Stimulated activated CD4-positive, alpha-beta T cell treated with anti-CD3 and anti-CD28 coated beads, Interleukin-4, amount 100 ng/mL, for 4 hours (primary cell): ENCODE results near the gene RPS19.
A peak's percentile ranks its signal among the peaks of the same experiment; 100 is the strongest.
"Not testable (repeated sequence)": the region's sequence is repeated elsewhere in the genome, so short reads cannot be mapped to it uniquely, and the experiment has no call there.

ENCODE experiments used
- DNase-seq, 2 experiments: peaks; one replicate each; pipeline ENCODE4 v3.0.0-alpha.2; 2020

The RPS19 gene

DNA sequence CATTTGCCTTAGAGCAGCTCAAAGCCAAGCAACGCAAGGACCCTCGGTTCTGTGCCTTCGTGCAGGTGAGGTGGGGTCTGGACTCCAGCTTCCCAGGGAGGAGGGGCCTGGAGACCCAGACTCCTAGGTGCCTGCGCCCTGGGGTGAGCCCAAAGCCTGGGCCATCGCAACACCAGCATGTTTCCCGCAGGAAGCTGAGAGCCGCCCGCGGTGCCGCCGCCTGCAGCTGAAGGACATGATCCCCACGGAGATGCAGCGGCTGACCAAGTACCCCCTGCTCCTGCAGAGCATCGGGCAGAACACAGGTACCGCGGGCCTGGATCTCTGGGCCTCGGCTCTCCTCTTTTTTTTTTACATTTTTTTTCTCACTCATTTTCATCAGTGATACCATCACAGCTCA lies 42.5 kb downstream of the RPS19 start:
- DNase-seq: no peak

DNA sequence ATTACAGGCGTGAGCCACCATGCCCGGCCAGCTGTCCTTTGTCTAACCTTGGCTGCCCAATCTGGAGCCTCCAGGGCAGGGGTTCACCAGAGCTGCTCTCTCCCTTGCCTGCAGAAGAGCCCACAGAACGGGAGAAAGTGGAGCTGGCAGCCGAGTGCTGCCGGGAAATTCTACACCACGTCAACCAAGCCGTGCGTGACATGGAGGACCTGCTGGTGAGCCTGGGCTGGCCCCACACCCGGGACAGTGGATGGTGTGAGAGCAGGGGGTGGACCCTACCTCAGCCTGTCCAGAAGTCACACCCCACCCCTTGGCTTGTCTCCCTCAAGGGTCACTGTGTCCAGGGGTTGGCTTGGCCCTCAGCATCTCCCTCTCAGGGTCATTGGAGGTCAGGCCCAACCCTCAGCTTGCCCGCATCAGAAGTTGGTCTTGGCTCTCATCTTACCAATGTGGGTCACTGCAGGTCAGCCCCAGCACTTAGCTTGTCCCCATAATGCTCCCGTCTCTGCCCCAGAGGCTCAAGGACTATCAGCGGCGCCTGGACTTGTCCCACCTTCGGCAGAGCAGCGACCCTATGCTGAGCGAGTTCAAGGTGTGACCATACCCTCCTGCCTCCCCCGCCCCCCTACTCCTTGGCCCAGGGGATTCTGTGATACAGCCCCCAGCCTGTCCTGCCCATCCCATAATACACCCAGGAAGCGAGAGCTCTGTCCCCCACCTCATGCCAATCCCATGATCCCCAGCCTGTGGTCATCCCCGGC lies 43.3 kb downstream of the RPS19 start:
- DNase-seq: no peak

DNA sequence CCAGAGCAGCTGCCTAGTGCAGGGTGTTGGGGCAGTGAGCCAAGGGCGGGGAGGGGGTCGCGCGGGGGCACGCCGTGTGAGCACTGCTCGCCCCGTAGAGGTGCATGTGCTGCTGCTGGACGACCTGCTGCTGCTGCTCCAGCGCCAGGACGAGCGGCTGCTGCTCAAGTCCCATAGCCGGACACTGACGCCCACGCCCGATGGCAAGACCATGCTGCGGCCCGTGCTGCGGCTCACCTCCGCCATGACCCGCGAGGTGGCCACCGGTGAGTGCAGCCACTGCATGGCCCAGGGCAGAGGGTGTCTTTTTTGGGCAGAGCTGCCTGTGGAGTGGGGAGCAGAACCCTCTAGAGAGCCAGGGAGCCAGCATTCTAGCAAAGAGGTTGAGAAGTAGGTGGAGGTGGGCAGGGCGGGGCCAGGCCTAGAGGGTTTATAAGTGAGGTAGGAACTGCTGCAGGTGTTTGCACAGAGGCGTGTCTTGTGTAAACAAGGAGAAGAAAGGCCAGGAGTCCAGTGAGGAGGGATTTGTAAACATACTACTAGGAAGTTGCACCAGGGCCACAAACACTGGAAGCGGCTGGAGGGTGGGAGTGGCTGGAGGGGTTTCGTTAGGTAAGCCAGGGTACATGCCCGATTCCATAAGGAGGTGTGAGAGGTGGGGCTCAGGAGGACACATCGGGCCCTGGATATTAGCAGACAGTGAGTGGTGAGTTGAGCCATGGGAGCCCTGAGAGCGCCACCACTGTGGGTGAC lies 44.2 kb downstream of the RPS19 start:
- no peak for DNase-seq

DNA sequence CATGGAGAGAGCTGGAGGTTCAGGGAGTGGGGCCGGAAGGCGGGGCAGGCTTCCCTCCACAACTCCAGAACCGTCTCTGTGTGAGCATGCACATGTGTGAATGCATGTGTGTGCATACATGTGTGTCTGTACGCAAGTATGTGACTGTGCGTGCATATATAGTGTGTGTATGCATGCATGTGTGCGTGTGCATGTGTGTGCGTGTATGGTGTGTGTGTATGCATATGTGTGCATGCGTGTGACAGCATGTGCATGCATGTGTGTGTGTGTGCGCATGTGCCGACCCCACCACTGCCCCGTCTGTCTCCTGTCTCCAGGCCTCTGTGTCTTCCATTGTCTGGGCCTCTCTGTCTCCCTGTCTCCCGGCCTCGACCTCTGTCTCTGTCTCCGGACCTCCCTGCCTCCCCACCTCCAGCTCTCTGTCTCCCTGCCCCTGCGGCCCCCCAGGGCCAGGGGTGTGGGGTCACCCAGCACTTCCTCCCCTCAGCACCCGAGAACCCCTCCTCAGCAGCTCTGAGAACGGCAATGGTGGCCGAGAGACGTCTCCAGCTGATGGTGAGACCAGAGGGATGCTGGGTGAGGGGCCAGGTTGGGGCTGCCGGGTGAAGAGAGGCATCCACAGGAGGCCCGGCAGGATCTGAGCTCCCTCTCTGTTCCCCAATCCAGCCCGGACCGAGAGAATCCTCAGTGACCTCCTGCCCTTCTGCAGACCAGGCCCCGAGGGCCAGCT lies 45.4 kb downstream of the RPS19 start:
- DNase-seq: no peak

DNA sequence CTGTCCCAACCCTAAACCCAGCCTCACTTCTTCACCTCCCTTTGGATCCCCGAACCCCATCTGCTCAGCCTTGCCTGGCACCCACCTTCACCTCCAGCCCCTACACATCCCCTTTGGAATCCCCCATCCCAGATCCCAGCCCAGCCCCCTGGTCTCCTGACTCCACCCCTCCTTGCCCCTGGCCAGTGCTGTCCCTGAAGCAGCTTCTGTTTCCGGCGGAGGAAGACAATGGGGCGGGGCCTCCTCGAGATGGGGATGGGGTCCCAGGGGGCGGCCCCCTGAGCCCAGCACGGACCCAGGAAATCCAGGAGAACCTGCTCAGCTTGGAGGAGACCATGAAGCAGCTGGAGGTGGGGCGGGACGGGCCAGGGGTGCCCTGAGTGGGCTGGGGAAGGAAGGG lies 46.2 kb downstream of the RPS19 start:
- no peak for DNase-seq

DNA sequence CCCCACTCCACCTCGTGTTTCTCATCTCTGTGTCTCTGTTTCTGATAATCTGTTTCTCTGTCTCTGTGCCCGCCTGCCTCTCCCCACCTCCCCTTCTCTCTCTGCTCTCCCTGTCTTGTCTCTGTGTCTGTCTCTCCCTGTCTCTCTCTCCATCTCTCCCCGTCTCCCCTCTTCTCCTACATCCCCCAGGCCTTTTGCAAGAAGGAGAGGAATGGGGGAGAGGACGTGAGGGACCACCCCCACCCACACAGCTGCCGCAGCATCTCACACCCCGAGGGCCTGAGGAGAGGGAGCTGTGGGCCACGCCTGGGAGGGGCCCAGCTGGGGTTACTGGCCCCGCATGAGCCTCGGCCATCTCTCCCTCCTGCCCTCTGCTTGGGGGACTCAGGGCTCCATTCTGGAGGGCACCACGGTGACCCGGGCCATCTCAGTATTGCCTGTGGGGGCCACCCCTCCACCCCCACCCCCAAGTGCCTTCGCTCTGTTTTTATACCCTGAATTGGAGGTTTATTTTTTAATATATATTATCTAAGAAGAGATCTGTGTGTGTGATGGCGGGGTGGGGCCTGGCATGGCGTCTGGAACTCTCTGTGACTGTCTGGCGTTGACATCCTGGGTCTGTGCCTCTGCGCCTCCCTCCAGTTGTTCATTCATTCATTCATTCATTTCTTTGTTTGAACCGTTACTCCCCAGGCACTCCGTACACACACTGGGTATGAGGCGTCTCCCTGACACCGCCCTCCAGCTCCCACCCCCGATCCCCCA lies 47.0 kb downstream of the RPS19 start:
- DNase-seq: no peak

DNA sequence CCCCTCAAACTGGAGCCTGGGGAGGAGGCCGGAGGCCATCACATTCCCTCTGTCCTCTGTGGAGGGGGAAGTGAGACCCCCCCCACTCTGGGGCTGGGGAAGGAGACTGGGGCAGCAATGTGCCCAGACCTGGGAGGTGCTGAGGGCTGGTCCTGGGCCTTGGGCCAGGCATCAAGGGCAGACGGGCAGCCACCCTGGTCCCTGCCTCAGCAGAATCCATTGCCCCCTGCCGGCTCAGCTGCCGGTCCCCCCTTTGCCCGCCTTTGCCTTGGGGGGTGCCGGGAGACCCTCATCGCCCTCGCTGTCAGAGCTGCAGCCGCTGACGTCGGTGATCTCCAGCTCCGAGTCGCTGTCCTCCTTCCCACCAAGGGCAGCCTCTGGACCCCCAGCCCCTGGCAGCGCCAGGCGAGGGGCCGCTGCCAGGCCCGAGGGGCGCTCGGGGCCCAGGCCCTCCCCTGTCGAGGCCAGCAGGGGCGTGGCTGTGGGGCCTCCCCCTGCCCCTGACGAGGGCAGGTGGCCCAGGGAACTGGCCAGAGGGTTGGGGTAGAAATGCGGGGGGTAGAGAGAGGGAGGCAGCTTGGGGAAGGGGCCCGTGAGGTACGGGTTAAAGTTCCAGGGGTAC lies 48.0 kb downstream of the RPS19 start:
- no peak for DNase-seq

DNA sequence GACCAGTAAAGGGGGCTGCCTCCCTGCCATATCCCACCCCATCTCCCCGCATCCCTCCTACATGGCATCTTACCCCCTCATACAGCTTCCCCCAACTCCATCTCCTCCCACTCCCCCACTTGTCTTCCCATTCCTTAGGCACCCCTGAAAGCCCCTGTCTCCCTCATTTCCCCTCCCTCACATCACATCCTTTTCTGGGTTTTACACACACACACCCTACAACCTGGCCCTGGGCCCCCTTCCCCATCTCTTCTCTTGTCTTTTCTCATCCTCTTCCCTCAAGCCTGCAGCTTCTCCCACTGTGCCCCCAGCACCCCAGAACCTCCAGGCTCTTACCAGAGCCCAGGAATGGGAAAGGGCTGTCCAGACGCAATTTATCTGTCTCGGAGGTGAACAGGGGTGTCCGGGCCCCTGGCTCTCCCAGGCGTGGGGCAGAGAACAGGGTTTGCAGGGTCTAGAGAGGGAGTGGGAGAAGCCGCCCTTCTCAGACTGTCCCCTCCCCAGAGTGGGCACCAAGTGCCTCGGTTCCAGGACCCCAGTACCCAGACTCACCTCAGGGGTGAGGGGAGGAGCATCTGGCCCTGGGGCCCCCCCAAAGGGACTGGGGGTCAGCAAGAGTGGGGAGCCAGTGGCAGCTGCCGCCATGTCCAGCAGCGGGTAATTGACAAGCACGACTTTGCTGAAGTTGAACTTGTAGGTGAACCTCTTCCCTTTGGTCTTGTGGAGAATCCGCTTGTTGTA lies 48.8 kb downstream of the RPS19 start:
- no peak for DNase-seq

DNA sequence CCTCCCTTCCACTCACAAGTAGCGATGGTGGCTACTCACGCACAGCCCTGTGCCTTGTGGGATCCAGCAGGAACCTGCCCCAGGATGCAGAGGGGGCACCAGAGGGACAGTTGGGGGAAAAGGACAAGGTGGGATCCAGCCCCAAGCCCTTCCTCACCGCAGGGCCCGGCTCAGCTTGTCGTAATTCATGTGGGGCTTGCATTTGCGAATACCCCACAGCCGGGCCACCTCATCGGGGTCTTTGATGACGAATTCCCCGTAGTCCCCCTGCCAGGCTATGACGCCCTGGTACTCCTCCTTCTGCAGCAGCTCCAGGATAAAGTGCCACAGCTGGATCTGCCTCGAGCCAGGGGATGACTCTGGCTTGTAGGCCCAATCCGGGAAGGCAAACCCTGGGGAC lies 49.7 kb downstream of the RPS19 start:
- DNase-seq: no peak

DNA sequence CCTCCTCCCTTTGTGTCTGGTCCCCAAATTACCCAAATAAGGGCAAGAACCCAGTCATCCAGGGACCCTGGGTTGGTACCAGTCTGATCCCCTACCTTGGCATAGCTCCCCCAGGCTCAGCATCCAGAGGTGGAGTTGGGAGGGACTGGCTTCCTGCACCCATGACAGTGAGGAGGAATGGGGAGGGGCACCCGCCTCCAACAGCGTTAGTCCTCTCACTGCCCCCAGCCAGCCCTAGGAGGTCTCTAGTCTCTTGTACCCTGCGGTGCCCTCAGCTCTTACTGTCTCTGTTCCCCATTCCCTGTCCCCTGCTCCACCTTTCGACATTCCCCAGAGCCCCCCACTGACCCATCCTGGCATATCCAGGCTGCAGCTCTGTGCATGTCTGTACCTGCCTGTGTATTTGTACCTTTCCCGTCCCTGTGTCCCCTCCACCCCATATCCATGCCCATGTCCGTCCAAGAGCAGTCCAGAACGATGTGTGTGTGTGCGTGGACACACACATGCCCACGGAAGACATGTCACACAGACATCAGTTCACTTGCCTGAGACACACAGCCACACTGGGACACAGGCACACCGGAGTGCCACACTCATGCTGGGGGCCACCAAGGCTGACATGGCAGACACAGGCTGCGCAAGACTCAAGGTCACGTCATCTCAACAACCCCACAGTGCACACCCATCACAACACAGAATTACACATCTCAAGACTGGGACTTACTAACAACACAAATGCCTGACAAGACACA lies 50.4 kb downstream of the RPS19 start:
- no peak for DNase-seq

DNA sequence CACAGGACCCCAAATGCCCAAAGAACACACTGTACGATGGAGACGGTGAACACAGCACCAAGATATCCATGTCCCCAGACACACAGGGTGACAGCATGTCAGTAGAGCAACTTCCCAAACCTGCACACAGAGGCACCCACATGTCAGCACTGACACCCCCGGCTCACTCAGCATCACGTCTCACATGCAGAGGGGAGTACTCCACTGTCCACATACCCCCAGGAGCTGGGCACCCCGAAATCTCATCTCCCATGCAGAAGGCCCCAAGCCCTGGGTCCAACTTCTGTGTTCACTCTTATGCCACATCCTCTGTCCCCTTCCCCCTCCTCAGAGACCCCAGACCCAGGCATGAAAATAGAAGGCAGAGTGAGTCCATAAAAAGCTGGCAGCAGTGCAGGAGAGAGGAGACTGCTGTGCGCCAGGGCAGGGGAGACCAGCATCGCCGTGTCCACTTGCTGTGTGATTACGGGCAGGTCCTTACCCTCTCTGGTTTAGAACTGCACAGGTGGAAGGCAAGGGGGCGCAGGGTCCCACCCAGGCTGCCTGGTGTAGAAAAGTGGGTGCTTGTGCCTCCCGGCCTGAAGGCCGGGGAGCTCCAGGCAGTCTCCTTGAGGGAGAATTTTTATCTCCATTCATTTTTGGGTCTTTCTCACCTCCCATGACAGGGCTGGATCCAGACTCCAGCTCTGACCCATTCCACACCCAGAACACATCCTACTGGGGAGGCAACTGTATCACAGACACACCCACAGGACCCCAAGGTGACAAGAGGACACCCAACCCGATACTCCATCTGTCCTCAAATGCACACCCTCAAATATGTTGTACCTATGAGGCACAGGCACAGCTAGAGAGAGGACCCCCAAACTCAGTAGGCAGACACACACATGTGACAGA lies 51.2 kb downstream of the RPS19 start:
- no peak for DNase-seq

DNA sequence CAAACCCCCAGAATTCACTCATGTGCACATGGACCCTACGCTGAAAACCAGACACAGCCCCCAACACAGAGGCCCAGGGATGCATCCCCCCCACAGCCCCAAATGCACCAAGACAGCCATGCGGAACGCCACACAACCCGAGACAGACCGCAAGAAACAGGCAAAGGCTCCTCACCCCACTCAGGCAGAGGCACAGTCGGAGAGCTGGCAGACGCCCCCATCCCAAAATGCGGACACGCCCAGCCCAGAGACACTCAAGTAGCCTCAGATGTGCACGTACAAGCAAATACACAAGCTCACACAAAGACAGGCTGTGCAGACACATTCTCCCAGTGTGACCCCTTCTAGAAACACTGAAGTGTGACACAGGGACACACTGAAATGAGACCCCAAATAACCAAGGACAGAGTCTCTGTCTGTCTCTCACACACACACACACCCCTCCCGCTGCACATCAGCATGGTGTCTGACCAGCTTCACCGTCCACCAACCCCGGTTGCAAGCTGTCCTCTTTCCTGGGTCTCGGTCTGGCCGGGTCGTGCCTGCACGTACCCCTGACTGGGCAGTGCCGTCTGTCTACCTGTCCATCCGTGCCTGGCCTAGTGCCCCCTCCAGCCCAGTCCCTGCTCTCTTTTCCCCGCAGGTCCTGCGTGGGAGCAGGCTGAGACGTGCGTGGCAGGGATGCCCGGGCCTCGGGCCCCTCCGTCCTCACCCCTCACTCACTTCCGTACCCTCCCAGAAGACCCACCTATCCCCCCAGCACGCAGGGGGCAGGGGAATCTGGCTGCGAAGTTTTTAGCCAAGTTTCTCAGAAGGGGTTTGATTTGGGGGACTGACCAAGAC lies 52.1 kb downstream of the RPS19 start:
- no peak for DNase-seq

DNA sequence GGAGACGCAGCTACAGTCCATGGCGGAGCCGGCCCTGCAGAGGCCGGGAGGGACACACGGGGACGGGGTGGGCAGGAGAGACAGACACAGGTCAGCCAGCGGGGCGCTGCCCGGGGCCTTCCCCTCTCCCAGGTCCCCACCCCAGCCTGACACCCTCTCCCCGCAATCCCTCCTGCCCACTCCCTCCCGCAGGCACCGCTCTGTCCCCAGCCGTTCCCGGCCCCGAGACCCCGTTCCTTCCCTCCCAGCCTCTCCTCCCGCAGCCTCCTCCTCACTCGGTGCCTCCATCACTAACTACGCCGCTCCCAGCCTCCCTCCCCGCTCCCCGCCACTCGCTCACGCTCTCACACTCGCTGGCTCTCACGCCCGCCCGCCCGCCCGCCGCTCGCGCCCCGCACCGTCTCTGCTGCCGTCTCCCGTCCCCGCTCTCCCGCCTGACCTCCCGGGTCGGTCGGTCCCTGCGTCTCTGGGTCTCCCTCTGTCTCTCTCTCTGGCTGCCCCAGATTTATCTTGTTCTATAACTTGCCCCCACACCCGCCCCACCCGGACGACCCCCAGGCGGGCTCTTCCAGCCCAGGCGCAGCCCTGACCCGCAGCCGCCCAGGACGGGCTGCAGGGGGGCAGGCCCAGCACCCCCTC lies 53.0 kb downstream of the RPS19 start:
- DNase-seq: no peak

DNA sequence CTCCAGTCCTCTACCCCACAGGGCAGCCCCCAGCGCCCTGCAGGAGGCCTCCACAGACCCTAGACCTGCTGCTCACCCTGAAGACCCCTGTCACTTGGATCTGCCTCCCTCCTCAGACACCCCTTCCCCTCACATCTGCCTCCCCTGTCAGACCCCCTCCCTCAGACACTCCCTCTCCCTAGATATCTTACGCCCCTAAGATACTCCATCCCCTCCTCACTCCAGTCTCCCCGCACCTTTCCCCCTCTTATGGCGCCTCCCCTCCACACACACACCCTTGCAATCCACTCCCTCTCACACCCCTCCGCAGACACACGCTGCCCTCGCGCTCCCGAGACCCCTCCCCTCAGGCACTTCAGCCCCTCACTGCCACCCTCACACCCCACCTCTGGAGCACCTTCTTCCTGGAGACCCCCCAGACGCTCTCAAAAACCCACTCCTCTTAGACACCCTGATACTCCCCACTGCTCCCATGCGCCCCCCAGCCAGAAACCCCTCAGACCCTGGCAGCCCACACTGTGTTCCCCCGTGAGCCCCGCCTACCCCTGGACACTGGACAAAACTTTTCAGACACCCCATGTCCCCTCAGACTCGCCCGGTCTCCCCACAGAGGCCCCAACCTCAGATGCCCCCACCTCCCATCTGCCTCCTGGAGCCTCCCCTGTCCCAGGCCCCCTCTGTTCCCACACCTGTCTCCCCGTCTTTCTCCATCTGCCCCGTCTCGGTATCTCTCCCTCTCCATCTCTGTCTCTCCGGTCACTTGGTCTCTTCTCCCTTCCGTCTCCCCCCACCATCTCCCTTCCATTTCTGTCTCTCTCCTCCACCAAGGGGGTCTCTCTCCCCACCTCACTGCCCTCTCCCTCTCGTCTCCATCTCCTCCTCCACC lies 53.7 kb downstream of the RPS19 start:
- DNase-seq: no peak

DNA sequence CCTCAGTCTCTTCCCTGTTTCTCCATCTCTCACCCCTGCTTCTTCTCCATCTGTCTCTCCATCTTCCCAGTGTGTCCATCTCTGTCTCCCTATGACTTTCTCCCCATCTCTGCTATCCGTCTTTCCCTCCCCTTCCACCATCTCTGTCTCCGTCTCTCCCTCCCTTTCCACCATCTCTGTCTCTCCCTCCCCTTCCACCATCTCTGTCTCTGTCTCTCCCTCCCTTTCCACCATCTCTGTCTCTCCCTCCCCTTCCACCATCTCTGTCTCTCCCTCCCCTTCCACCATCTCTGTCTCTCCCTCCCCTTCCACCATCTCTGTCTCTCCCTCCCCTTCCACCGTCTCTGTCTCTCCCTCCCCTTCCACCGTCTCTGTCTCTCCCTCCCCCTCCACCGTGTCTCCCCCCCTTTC lies 54.4 kb downstream of the RPS19 start:
- not testable (repeated sequence) for DNase-seq

DNA sequence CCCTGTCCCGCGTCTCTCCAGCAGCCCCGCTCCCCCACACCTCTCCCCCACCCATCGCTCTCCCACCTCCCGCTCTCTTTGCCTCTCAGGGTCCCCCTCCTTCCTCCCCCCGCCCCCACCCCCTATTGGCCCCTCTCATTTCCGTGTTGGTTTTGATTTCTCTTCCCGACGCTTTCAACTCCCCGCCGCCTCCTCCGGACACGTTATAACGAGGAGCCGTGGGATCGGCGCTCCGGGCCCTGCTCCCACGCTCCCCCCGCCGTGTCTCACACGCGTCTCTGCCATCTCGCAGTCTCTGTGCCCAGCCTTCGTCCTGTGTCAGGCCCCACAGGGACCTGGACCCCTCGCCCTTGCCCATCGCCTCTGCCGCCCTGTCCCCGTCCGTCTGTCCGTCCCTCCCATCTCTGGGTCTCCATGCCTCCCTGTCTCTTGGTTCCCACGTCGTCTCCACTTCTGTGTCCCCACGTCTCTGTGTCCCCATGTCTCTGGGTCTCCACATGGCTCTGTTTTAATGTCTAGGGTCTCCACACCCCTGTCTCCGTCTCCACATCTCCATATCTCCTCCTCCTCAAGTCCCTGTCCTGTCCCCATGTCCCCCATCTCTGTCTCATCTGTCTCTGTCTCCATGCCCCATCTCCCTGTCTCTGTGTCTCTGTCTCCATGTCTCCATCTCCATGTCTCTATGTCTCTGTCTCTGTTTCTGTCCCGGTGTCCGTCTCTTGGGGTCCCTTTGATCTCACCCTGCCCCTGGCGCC lies 55.1 kb downstream of the RPS19 start:
- DNase-seq: peak in 1 of 2 experiments; percentile 27
